Parathyroid adenoma (tissue), 2 donors: ENCODE data around the gene CCNB2.
"Not testable (repeated sequence)": the region's sequence is repeated elsewhere in the genome, so short reads cannot be mapped to it uniquely, and the experiment has no call there.

Experiments used
- H2AFZ ChIP-seq: fragments of 300-600 bp; sonication (generic); one replicate; pipeline ENCODE4 v1.7.0; 2017; ENCODE audit warnings: antibody characterized with exemption, mild to moderate bottlenecking
- H3K27ac ChIP-seq: fragments of 300-600 bp; sonication (generic); one replicate; pipeline ENCODE4 v1.7.0; 2017
- H3K27me3 ChIP-seq: fragments of 300-600 bp; sonication (generic); one replicate; pipeline ENCODE4 v1.7.0; 2017; ENCODE audit warnings: low read length; ENCODE audit not compliant: control insufficient read depth, insufficient read depth
- H3K36me3 ChIP-seq: fragments of 300-600 bp; sonication (generic); one replicate; pipeline ENCODE4 v1.7.0; 2017; ENCODE audit warnings: low read length; ENCODE audit not compliant: control insufficient read depth, insufficient read depth
- H3K4me1 ChIP-seq: fragments of 300-600 bp; sonication (generic); one replicate; pipeline ENCODE4 v1.7.0; 2017; ENCODE audit warnings: control low read depth
- H3K4me2 ChIP-seq: fragments of 300-600 bp; sonication (generic); one replicate; pipeline ENCODE4 v1.7.0; 2017; ENCODE audit warnings: low read length
- H3K4me3 ChIP-seq: fragments of 300-600 bp; sonication (generic); one replicate; pipeline ENCODE4 v1.7.0; 2017; ENCODE audit warnings: low read depth, low read length
- H3K79me2 ChIP-seq: fragments of 300-600 bp; sonication (generic); one replicate; pipeline ENCODE4 v1.7.0; 2017; ENCODE audit warnings: control low read depth
- H3K9ac ChIP-seq: fragments of 300-600 bp; sonication (generic); one replicate; pipeline ENCODE4 v1.7.0; 2017; ENCODE audit warnings: mild to moderate bottlenecking
- H3K9me3 ChIP-seq: fragments of 300-600 bp; sonication (generic); one replicate; pipeline ENCODE4 v1.7.0; 2017; ENCODE audit warnings: low read length; ENCODE audit not compliant: control insufficient read depth
- CTCF ChIP-seq: fragments of 300-600 bp; sonication (generic); IDR thresholded peaks from one replicate; pipeline ENCODE4 v1.7.0; 2017; ENCODE audit warnings: antibody characterized with exemption, mild to moderate bottlenecking
- donor health status: primary hyperparathyroidism.

Gene CCNB2

GRCh38 chr15:59160880-59161593 lies 56.1 kb downstream of the CCNB2 start:
- H3K36me3 ChIP-seq, result no peaks in the 10 kb centered on the region
- no peaks in the 10 kb centered on the region for H3K4me1 ChIP-seq
- H3K27ac ChIP-seq, result no peak overlapping the region
- TF ChIP-seq CTCF, result no peak
- H3K27me3 ChIP-seq, result no peaks in the 10 kb centered on the region
- no peak overlapping the region for H3K4me2 ChIP-seq
- H3K4me3 ChIP-seq, result no peak overlapping the region
- no peaks in the 10 kb centered on the region for H3K9me3 ChIP-seq
- no peak overlapping the region for H2AFZ ChIP-seq
- no peak overlapping the region for H3K9ac ChIP-seq
- H3K79me2 ChIP-seq, result no peaks in the 10 kb centered on the region

- not testable (repeated sequence) for H3K27ac ChIP-seq, H3K27me3 ChIP-seq, H3K36me3 ChIP-seq, H3K9me3 ChIP-seq, H3K4me3 ChIP-seq, H3K79me2 ChIP-seq, H2AFZ ChIP-seq, H3K4me1 ChIP-seq, H3K9ac ChIP-seq, H3K4me2 ChIP-seq
These were observed 57.1 kb downstream of the CCNB2 start for GRCh38 chr15:59162080-59162479.

GRCh38 chr15:59165726-59166125 lies 60.8 kb downstream of the CCNB2 start:
- no peaks in the 10 kb centered on the region for H3K36me3 ChIP-seq
- H3K4me3 ChIP-seq, result no peak overlapping the region
- no peaks in the 10 kb centered on the region for H3K9me3 ChIP-seq
- H3K27me3 ChIP-seq, result no peaks in the 10 kb centered on the region
- H3K4me2 ChIP-seq, result no peak overlapping the region
- no peak overlapping the region for H3K27ac ChIP-seq
- no peaks in the 10 kb centered on the region for H3K79me2 ChIP-seq
- H2AFZ ChIP-seq, result no peak overlapping the region
- no peak overlapping the region for H3K9ac ChIP-seq
- TF ChIP-seq CTCF, result no peak
- H3K4me1 ChIP-seq, result no peaks in the 10 kb centered on the region

GRCh38 chr15:59166166-59166565 lies 61.2 kb downstream of the CCNB2 start:
- Histone ChIP-seq H3K27me3 (no peaks in the 10 kb centered on the region), H3K9ac (no peak overlapping the region), H3K36me3 (no peaks in the 10 kb centered on the region), H3K79me2 (no peaks in the 10 kb centered on the region), H3K4me3 (no peak overlapping the region), H2AFZ (no peak overlapping the region), H3K27ac (no peak overlapping the region), H3K4me1 (no peaks in the 10 kb centered on the region), H3K9me3 (no peaks in the 10 kb centered on the region), H3K4me2 (no peak overlapping the region)
- TF ChIP-seq CTCF, result no peak

GRCh38 chr15:59166601-59167265 lies 61.8 kb downstream of the CCNB2 start:
- no peak for TF ChIP-seq CTCF
- no peak overlapping the region for H3K27ac ChIP-seq
- no peak overlapping the region for H3K4me3 ChIP-seq
- no peaks in the 10 kb centered on the region for H3K79me2 ChIP-seq
- no peaks in the 10 kb centered on the region for H3K36me3 ChIP-seq
- H2AFZ ChIP-seq, result no peak overlapping the region
- H3K4me1 ChIP-seq, result no peaks in the 10 kb centered on the region
- H3K9me3 ChIP-seq, result no peaks in the 10 kb centered on the region
- H3K9ac ChIP-seq, result no peak overlapping the region
- H3K27me3 ChIP-seq, result no peaks in the 10 kb centered on the region
- H3K4me2 ChIP-seq, result no peak overlapping the region
